Measurements from ENCODE around the gene NAMPT. TPM values are rescaled to one million over a fixed set of nuclear protein-coding genes. Genes with fewer than 3 reads are reported as not detected.
"Not testable (repeated sequence)": the region's sequence is repeated elsewhere in the genome, so short reads cannot be mapped to it uniquely, and the experiment has no call there.

Gene NAMPT
- total and polyA plus RNA-seq, 2 donors, result 40.6 to 79.3 TPM

DNA sequence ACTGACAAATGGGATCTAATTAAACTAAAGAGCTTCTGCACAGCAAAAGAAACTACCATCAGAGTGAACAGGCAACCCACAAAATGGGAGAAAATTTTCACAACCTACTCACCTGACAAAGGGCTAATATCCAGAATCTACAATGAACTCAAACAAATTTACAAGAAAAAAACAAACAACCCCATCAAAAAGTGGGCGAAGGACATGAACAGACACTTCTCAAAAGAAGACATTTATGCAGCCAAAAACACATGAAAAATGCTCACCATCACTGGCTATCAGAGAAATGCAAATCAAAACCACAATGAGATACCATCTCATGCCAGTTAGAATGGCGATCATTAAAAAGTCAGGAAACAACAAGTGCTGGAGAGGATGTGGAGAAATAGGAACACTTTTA, 39.7 kb upstream of the NAMPT start:
- DNase-seq (ENCODE audit: low read depth in 6 of 9, low spot score in 9 of 9); H3K4me1 ChIP-seq (ENCODE audit: control insufficient read depth in 2 of 2, insufficient read depth in 2 of 2, low read length in 2 of 2); H3K27me3 ChIP-seq (ENCODE audit: control insufficient read depth in 2 of 2, insufficient read depth in 1 of 2, low read length in 1 of 2); H3K4me3 ChIP-seq (ENCODE audit: low read length in 2 of 2); H3K27ac ChIP-seq (ENCODE audit: low read depth in 1 of 2, low read length in 1 of 2); H3K36me3 ChIP-seq (ENCODE audit: control insufficient read depth in 2 of 2, insufficient read depth in 2 of 2, low read length in 1 of 2); H3K9me3 ChIP-seq (ENCODE audit: control insufficient read depth in 2 of 2, insufficient read depth in 1 of 2, low read length in 1 of 2): not testable (repeated sequence)
- WGBS, result 82% methylated on average over 2 of the region's 2 CpGs

DNA sequence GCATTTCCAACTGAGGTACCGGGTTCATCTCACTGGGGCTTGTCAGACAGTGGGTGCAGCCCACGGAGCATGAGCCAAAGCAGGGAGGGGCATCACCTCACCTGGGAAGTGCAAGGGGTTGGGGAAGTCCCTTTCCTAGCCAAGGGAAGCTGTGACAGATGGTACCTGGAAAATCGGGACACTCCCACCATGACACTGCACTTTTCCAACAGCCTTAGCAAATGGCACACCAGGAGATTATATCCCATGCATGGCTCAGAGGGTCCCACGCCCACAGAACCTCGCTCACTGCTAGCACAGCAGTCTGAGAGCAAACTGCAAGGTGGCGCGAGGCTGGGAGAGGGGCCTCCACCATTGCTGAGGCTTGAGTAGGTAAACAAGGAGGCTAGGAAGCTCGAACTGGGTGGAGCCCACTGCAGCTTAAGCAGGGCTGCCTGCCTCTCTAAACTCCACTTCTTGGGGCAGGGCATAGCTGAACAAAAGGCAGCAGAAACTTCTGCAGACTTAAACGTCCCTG, 35.5 kb upstream of the NAMPT start:
- H3K36me3 ChIP-seq (ENCODE audit: control insufficient read depth in 2 of 2, insufficient read depth in 2 of 2, low read length in 1 of 2); H3K4me3 ChIP-seq (ENCODE audit: low read length in 2 of 2); H3K9me3 ChIP-seq (ENCODE audit: control insufficient read depth in 2 of 2, insufficient read depth in 1 of 2, low read length in 1 of 2); DNase-seq (ENCODE audit: low read depth in 6 of 9, low spot score in 9 of 9); H3K27me3 ChIP-seq (ENCODE audit: control insufficient read depth in 2 of 2, insufficient read depth in 1 of 2, low read length in 1 of 2); H3K4me1 ChIP-seq (ENCODE audit: control insufficient read depth in 2 of 2, insufficient read depth in 2 of 2, low read length in 2 of 2); H3K27ac ChIP-seq (ENCODE audit: low read depth in 1 of 2, low read length in 1 of 2): not testable (repeated sequence)
- WGBS, result 80% methylated on average over 9 of the region's 9 CpGs

DNA sequence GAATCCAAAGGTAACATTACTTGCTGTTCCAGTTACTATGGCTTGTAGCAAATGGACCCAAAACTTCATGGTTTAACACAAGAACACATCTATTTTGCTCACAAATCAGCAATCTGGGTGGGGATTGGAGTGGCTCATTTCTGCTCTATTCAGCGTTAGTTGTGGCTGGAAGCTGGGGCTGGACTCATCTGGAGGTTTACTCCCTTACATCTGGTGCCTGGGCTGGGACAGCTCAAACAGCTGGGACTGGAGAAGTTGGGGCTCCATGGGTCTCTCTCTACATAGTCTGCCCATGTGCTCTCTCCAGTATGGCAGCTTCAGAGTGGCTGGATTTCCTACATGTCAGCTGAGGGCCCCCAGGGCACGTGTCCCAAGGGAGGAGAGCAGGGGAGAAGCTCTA, 33.7 kb upstream of the NAMPT start:
- H3K36me3 ChIP-seq (ENCODE audit: control insufficient read depth in 2 of 2, insufficient read depth in 2 of 2, low read length in 1 of 2), result no peaks in the 10 kb centered on the region
- H3K4me3 ChIP-seq (ENCODE audit: low read length in 2 of 2), result no peak overlapping the region
- H3K9me3 ChIP-seq (ENCODE audit: control insufficient read depth in 2 of 2, insufficient read depth in 1 of 2, low read length in 1 of 2), result no peaks in the 10 kb centered on the region
- no peak overlapping the region for H3K27ac ChIP-seq (ENCODE audit: low read depth in 1 of 2, low read length in 1 of 2)
- no peaks in the 10 kb centered on the region for H3K4me1 ChIP-seq (ENCODE audit: control insufficient read depth in 2 of 2, insufficient read depth in 2 of 2, low read length in 2 of 2)
- H3K27me3 ChIP-seq (ENCODE audit: control insufficient read depth in 2 of 2, insufficient read depth in 1 of 2, low read length in 1 of 2), result no peaks in the 10 kb centered on the region
- WGBS, result 88% methylated on average over 2 of the region's 2 CpGs
- DNase-seq (ENCODE audit: low read depth in 6 of 9, low spot score in 9 of 9), result no peak

DNA sequence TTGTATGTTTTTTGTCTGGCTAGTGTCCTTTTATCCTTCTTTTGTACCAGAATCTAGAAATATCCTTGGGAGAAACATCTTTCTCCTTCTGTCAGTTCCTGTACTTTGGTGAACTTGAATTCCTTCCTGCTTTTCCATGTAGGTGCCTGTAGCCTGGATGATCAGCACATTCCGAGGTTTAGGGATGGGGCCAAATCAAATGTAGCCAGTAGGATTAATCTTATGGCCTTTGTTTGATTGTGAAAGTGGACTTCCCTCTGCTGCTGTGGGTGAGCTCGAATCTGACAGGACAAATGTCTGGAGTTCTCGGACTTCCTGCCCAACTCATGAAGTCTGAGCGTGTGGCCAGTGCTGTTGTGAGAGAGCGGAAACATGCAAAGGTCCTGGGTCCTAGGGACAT, 33.2 kb upstream of the NAMPT start:
- H3K4me3 ChIP-seq (ENCODE audit: low read length in 2 of 2), result no peak overlapping the region
- H3K9me3 ChIP-seq (ENCODE audit: control insufficient read depth in 2 of 2, insufficient read depth in 1 of 2, low read length in 1 of 2), result no peaks in the 10 kb centered on the region
- 94% methylated on average over 5 of the region's 5 CpGs for WGBS
- no peaks in the 10 kb centered on the region for H3K27me3 ChIP-seq (ENCODE audit: control insufficient read depth in 2 of 2, insufficient read depth in 1 of 2, low read length in 1 of 2)
- no peak overlapping the region for H3K27ac ChIP-seq (ENCODE audit: low read depth in 1 of 2, low read length in 1 of 2)
- no peak for DNase-seq (ENCODE audit: low read depth in 6 of 9, low spot score in 9 of 9)
- H3K4me1 ChIP-seq (ENCODE audit: control insufficient read depth in 2 of 2, insufficient read depth in 2 of 2, low read length in 2 of 2), result no peaks in the 10 kb centered on the region
- H3K36me3 ChIP-seq (ENCODE audit: control insufficient read depth in 2 of 2, insufficient read depth in 2 of 2, low read length in 1 of 2), result no peaks in the 10 kb centered on the region

DNA sequence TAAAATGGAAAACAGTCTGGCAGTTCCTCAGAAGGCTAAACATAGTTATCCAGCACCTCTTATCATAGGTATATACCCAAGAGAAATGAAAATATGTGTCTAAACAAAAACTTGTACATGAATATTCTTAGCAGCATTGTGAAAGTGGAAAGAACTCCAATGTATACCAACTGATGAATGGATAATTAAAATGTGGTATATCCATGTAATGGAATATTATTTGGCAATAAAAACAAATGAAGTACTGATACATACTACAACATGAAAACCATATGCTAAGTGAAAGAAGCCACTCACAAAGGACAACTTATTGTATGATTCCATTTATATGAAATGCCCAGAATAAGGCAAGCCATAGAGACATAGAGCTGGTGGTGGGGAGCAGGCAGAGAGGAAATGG, 32.2 kb upstream of the NAMPT start:
- no peaks in the 10 kb centered on the region for H3K9me3 ChIP-seq (ENCODE audit: control insufficient read depth in 2 of 2, insufficient read depth in 1 of 2, low read length in 1 of 2)
- no peak overlapping the region for H3K4me3 ChIP-seq (ENCODE audit: low read length in 2 of 2)
- H3K27me3 ChIP-seq (ENCODE audit: control insufficient read depth in 2 of 2, insufficient read depth in 1 of 2, low read length in 1 of 2), result no peaks in the 10 kb centered on the region
- H3K36me3 ChIP-seq (ENCODE audit: control insufficient read depth in 2 of 2, insufficient read depth in 2 of 2, low read length in 1 of 2), result no peaks in the 10 kb centered on the region
- DNase-seq (ENCODE audit: low read depth in 6 of 9, low spot score in 9 of 9), result no peak
- H3K4me1 ChIP-seq (ENCODE audit: control insufficient read depth in 2 of 2, insufficient read depth in 2 of 2, low read length in 2 of 2), result no peaks in the 10 kb centered on the region
- H3K27ac ChIP-seq (ENCODE audit: low read depth in 1 of 2, low read length in 1 of 2), result no peak overlapping the region

DNA sequence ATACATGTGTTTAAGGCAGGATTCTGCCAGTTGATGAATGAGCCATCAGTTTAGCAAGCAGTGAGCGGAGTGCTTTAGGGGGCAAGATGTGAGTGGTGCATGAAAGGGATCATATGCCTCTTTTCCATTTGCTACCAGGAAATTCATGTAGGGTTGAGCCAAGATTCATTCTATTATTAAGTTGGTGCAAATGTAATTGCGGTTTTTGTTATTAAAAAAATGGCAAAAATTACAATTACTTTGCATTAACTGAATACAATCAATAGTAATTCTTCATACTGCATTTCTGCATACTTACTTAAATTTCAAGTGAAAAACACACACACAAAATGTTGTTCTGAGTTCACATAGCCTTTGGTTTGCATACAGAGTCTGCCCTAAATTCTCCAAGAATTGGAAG, 30.1 kb upstream of the NAMPT start:
- Histone ChIP-seq H3K4me1 (ENCODE audit: control insufficient read depth in 2 of 2, insufficient read depth in 2 of 2, low read length in 2 of 2) (no peaks in the 10 kb centered on the region), H3K9me3 (ENCODE audit: control insufficient read depth in 2 of 2, insufficient read depth in 1 of 2, low read length in 1 of 2) (no peaks in the 10 kb centered on the region), H3K4me3 (ENCODE audit: low read length in 2 of 2) (no peak overlapping the region), H3K27ac (ENCODE audit: low read depth in 1 of 2, low read length in 1 of 2) (no peak overlapping the region), H3K27me3 (ENCODE audit: control insufficient read depth in 2 of 2, insufficient read depth in 1 of 2, low read length in 1 of 2) (no peaks in the 10 kb centered on the region), H3K36me3 (ENCODE audit: control insufficient read depth in 2 of 2, insufficient read depth in 2 of 2, low read length in 1 of 2) (no peaks in the 10 kb centered on the region)
- 97% methylated on average over 2 of the region's 2 CpGs for WGBS
- no peak for DNase-seq (ENCODE audit: low read depth in 6 of 9, low spot score in 9 of 9)

DNA sequence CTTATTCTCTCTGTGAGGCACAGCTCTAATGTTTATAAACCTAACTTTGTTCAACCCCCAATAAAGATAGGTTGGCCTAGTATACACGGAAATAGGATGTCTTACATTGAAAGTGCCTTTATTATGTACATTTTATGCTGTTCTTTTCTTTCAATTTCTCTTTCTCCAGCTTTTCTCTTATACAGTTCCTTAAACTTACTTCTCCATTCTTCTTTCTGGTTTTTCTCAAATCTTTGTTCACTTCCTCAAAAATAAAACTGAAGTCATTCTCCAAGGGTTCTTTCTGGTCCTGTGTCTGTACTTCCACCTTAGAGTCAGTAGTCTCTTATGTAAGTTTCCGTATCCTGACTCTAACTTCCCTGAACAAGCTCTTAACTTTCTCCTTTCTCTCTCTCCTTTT, 29.2 kb upstream of the NAMPT start:
- DNase-seq (ENCODE audit: low read depth in 6 of 9, low spot score in 9 of 9), result peak in 1 of 9 donors; percentile 15
- 61% methylated on average over 2 of the region's 2 CpGs for WGBS
- no peaks in the 10 kb centered on the region for H3K27me3 ChIP-seq (ENCODE audit: control insufficient read depth in 2 of 2, insufficient read depth in 1 of 2, low read length in 1 of 2)
- no peaks in the 10 kb centered on the region for H3K36me3 ChIP-seq (ENCODE audit: control insufficient read depth in 2 of 2, insufficient read depth in 2 of 2, low read length in 1 of 2)
- no peak overlapping the region for H3K27ac ChIP-seq (ENCODE audit: low read depth in 1 of 2, low read length in 1 of 2)
- H3K4me3 ChIP-seq (ENCODE audit: low read length in 2 of 2), result no peak overlapping the region
- no peaks in the 10 kb centered on the region for H3K9me3 ChIP-seq (ENCODE audit: control insufficient read depth in 2 of 2, insufficient read depth in 1 of 2, low read length in 1 of 2)
- H3K4me1 ChIP-seq (ENCODE audit: control insufficient read depth in 2 of 2, insufficient read depth in 2 of 2, low read length in 2 of 2), result no peaks in the 10 kb centered on the region

DNA sequence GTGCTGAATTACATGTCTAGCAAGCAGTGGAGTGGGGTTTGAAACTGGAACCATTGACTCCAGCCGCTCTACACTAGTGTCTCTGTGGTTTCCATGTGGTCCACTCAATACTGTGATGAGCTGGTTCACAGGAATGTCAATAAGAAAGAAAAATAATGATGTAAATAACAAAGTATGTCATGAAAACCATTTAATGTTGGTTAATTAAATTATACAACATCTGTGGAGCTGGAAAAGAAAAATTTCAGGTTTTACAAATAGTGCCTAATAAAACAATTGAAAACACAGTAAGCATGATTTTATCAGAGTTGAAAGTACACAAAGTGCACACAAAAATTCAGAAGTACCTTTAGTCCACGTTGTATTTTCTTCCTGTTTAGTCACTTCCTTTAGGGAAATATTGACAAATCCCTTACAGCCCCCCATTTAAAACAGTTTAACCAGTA, 28.7 kb upstream of the NAMPT start:
- Histone ChIP-seq H3K36me3 (ENCODE audit: control insufficient read depth in 2 of 2, insufficient read depth in 2 of 2, low read length in 1 of 2) (no peaks in the 10 kb centered on the region), H3K27ac (ENCODE audit: low read depth in 1 of 2, low read length in 1 of 2) (no peak overlapping the region), H3K4me3 (ENCODE audit: low read length in 2 of 2) (no peak overlapping the region), H3K9me3 (ENCODE audit: control insufficient read depth in 2 of 2, insufficient read depth in 1 of 2, low read length in 1 of 2) (no peaks in the 10 kb centered on the region), H3K4me1 (ENCODE audit: control insufficient read depth in 2 of 2, insufficient read depth in 2 of 2, low read length in 2 of 2) (no peaks in the 10 kb centered on the region), H3K27me3 (ENCODE audit: control insufficient read depth in 2 of 2, insufficient read depth in 1 of 2, low read length in 1 of 2) (no peaks in the 10 kb centered on the region)
- 65% methylated on average over 2 of the region's 2 CpGs for WGBS
- no peak for DNase-seq (ENCODE audit: low read depth in 6 of 9, low spot score in 9 of 9)

DNA sequence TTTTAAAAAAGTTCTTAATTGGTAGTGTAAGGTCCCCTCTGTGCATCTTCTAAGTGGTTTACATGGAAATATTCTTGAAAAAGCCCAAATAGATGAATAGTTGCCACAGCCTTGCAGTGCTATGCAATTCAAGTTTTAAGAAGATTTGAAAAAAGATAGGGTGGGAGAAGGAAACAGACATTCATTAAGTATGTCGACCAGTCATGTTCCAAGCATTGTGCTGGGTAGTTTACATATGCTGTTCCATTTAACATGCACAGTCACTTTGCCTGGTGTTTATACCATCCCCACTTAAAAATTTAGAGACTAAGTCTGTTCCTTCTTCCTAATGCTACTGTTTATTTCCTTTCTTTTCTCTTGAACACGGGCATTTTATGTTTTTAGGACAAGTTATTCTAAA, 28.1 kb upstream of the NAMPT start:
- Histone ChIP-seq H3K27ac (ENCODE audit: low read depth in 1 of 2, low read length in 1 of 2) (no peak overlapping the region), H3K9me3 (ENCODE audit: control insufficient read depth in 2 of 2, insufficient read depth in 1 of 2, low read length in 1 of 2) (no peaks in the 10 kb centered on the region), H3K4me1 (ENCODE audit: control insufficient read depth in 2 of 2, insufficient read depth in 2 of 2, low read length in 2 of 2) (no peaks in the 10 kb centered on the region), H3K27me3 (ENCODE audit: control insufficient read depth in 2 of 2, insufficient read depth in 1 of 2, low read length in 1 of 2) (no peaks in the 10 kb centered on the region), H3K4me3 (ENCODE audit: low read length in 2 of 2) (no peak overlapping the region), H3K36me3 (ENCODE audit: control insufficient read depth in 2 of 2, insufficient read depth in 2 of 2, low read length in 1 of 2) (no peaks in the 10 kb centered on the region)
- WGBS, result 84% methylated on average over 2 of the region's 2 CpGs
- DNase-seq (ENCODE audit: low read depth in 6 of 9, low spot score in 9 of 9), result no peak

Data from thymus (tissue), 11 donors.